A549 (cell line): ENCODE measurements around the gene BANP. TPM values are rescaled to one million over a fixed set of nuclear protein-coding genes. Genes with fewer than 3 reads are reported as not detected.
"Not testable (repeated sequence)": the region's sequence is repeated elsewhere in the genome, so short reads cannot be mapped to it uniquely, and the experiment has no call there.

Experiments
- ATAC-seq, 2 experiments: fragments of 200-7000 bp in 1 of 2; fragments of >200 bp in 1 of 2; cut with Nextera tagmentation in 1 of 2; cut with Tn5 transposase in 1 of 2; 3 replicates each; pipeline versions ENCODE4 v1.8.0 to v1.9.1; 2018 to 2020; ENCODE audit warnings: mild to moderate bottlenecking in 1 of 2, moderate library complexity in 1 of 2
- CTCF ChIA-PET: fragments of 300-600 bp; sonication (Branson Sonifier 250); formaldehyde crosslinking; extraction: SDS; loops from one replicate; lab custom pipeline; 2021; ENCODE audit warnings: antibody characterized with exemption, inconsistent platforms; lab: Yijun Ruan, JAX
- POLR2A ChIA-PET: fragments of 350-600 bp; formaldehyde crosslinking; extraction: SDS; loops from one replicate; lab custom pipeline; 2021; ENCODE audit warnings: antibody characterized with exemption, inconsistent platforms; lab: Yijun Ruan, JAX
- DNase-seq, 2 experiments: peaks; one replicate each; pipeline versions ENCODE4 v3.0.0 to v3.0.0-alpha.2; 2011 to 2016; ENCODE audit warnings: low read depth in 1 of 2, low spot score in 1 of 2
- FAIRE-seq: peaks from 2 replicates; lab custom pipeline; 2011; peaks lifted over from hg19 to GRCh38; lab: Jason Lieb, UNC
- H3K27ac ChIP-seq, 2 experiments: fragments of >200 bp; sonication (Bioruptor Twin); formaldehyde crosslinking; 3 replicates each; pipeline ENCODE4 v1.5.1; 2016 to 2017
- H3K4me1 ChIP-seq: fragments of >200 bp; sonication (Bioruptor Twin); formaldehyde crosslinking; 3 replicates; pipeline ENCODE4 v1.6.1; 2016
- H3K4me2 ChIP-seq: fragments of >200 bp; sonication (Bioruptor Twin); formaldehyde crosslinking; 3 replicates; pipeline ENCODE4 v1.6.1; 2016
- H3K4me3 ChIP-seq: fragments of >200 bp; sonication (Bioruptor Twin); formaldehyde crosslinking; 3 replicates; pipeline ENCODE4 v1.5.1; 2016
- H3K9me3 ChIP-seq: fragments of >200 bp; sonication (Bioruptor Twin); formaldehyde crosslinking; 3 replicates; pipeline ENCODE4 v1.6.1; 2016
- CBX2 ChIP-seq: fragments of 200-600 bp; sonication (generic); IDR thresholded peaks from 2 replicates; pipeline ENCODE4 v1.6.1; 2016; ENCODE audit warnings: low read depth, mild to moderate bottlenecking, borderline replicate concordance
- CHD2 ChIP-seq: fragments of 150-350 bp; IDR thresholded peaks from 2 replicates; pipeline ENCODE4 v1.6.1; 2014; ENCODE audit warnings: low read length; ENCODE audit not compliant: partially characterized antibody
- EHF ChIP-seq: fragments of 250-450 bp; sonication (Bioruptor Pico); IDR thresholded peaks from 2 replicates; pipeline ENCODE4 v1.5.0; 2020; ENCODE audit warnings: mild to moderate bottlenecking
- ESRRA ChIP-seq: fragments of 150-350 bp; IDR thresholded peaks from 2 replicates; pipeline ENCODE4 v1.6.1; 2014; ENCODE audit warnings: mild to moderate bottlenecking, low read length, borderline replicate concordance
- GATA3 ChIP-seq: IDR thresholded peaks from 2 replicates; pipeline ENCODE4 v1.6.1; 2012; ENCODE audit warnings: borderline replicate concordance
- HOXA7 ChIP-seq: fragments of 250-450 bp; sonication (Bioruptor Pico); IDR thresholded peaks from 2 replicates; pipeline ENCODE4 v1.5.0; 2020; ENCODE audit warnings: mild to moderate bottlenecking, moderate library complexity
- MAFK ChIP-seq: fragments of 450-650 bp; IDR thresholded peaks from 2 replicates; pipeline ENCODE4 v1.6.1; 2014; ENCODE audit not compliant: partially characterized antibody
- NPAS2 ChIP-seq: fragments of 250-450 bp; sonication (Bioruptor Pico); IDR thresholded peaks from 2 replicates; pipeline ENCODE4 v1.8.0; 2022; ENCODE audit warnings: mild to moderate bottlenecking, moderate library complexity, borderline replicate concordance
- NR3C1 ChIP-seq: fragments of >200 bp; sonication (Bioruptor Twin); formaldehyde crosslinking; IDR thresholded peaks from 3 replicates; pipeline ENCODE4 v1.6.1; 2017
- RCOR1 ChIP-seq: fragments of 150-350 bp; IDR thresholded peaks from 2 replicates; pipeline ENCODE4 v1.6.1; 2014; ENCODE audit warnings: antibody characterized with exemption, low read length, low read depth
- RFX5 ChIP-seq: fragments of 450-650 bp; IDR thresholded peaks from 2 replicates; pipeline ENCODE4 v1.7.1; 2014; ENCODE audit warnings: antibody characterized with exemption, mild to moderate bottlenecking, moderate library complexity
- SMC3 ChIP-seq: fragments of >200 bp; sonication (Bioruptor Twin); formaldehyde crosslinking; IDR thresholded peaks from 3 replicates; pipeline ENCODE4 v1.6.1; 2018; ENCODE audit warnings: inconsistent platforms
- SREBF2 ChIP-seq: fragments of 450-650 bp; IDR thresholded peaks from 2 replicates; pipeline ENCODE4 v1.6.1; 2014; ENCODE audit warnings: mild to moderate bottlenecking, moderate library complexity
- TP53 ChIP-seq: fragments of 250-450 bp; sonication (Bioruptor Pico); IDR thresholded peaks from 2 replicates; pipeline ENCODE4 v1.5.0; 2021; ENCODE audit warnings: mild to moderate bottlenecking, moderate library complexity
- ZSCAN20 ChIP-seq: fragments of 250-450 bp; sonication (Bioruptor Pico); IDR thresholded peaks from 2 replicates; pipeline ENCODE4 v1.8.0; 2022; ENCODE audit warnings: mild to moderate bottlenecking, moderate library complexity
- WGBS: methylation state at CpG from one replicate; pipeline ENCODE4 v1.1.6; 2017; ENCODE audit errors: missing lambda C conversion rate; 5-methylcytosine and 5-hydroxymethylcytosine counted together
- polyA plus RNA-seq, 4 experiments: library from polyadenylated mRNA; depleted of rRNA in 3 of 4; stranded (reverse); fragments of >200 nt; fragmentation: RNase III in 1 of 4; extraction: RNeasy Plus Mini Kit Qiagen cat#74134 plus additional on column Dnase treatment in 1 of 4; gene quantifications; 2 replicates in 3 of 4; 3 replicates in 1 of 4; pipeline ENCODE4 v1.2.3, GENCODE V29; 2011 to 2017
- TF ChIP-seq, protein P1 (sequence below): fragments of >200 bp; sonication (Bioruptor Twin); formaldehyde crosslinking; IDR thresholded peaks from 3 replicates; pipeline ENCODE4 v1.6.1; 2016

BANP gene
- polyA plus RNA-seq, 2 of the 4 experiments (the other 2 are of a cell fraction): 17.1 to 17.2 TPM

DNA sequence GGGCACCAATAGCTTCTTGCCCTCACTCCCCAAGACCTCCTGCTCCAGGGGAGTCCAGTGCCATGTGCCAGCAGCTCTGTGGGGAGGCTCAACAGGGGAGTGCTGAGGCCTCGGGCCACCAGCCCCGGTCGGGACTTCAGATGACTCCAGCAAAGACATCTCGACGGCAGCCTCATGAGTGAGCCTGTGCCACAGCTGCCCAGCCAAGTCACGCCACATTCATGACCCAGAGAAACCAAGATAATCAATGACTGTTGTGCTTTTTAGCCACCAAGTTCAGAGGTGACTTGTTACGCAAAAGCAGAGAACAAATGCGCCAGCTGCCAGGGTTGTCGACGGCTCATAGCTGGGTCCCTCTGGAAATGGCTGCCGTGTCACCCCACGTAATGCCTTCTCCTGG lies 157.5 kb downstream of the BANP start:
- Histone ChIP-seq H3K4me3 (no peak overlapping the region), H3K27ac (no peak overlapping the region), H3K4me1 (no peaks in the 10 kb centered on the region), H3K9me3 (no peaks in the 10 kb centered on the region), H3K4me2 (no peak overlapping the region)
- FAIRE-seq (no peak), ATAC-seq (no peak), DNase-seq (no peak)
- TF ChIP-seq MAFK (no peak), RFX5 (no peak), CHD2 (no peak), EHF (CRISPR knock-in tag) (no peak), GATA3 (no peak), ZSCAN20 (no peak), ESRRA (no peak), NPAS2 (no peak), CBX2 (no peak), TP53 (no peak), NR3C1 (no peak), SMC3 (no peak), SREBF2 (no peak), RCOR1 (no peak), HOXA7 (CRISPR knock-in tag) (no peak)
- TF ChIP-seq, protein P1, sequence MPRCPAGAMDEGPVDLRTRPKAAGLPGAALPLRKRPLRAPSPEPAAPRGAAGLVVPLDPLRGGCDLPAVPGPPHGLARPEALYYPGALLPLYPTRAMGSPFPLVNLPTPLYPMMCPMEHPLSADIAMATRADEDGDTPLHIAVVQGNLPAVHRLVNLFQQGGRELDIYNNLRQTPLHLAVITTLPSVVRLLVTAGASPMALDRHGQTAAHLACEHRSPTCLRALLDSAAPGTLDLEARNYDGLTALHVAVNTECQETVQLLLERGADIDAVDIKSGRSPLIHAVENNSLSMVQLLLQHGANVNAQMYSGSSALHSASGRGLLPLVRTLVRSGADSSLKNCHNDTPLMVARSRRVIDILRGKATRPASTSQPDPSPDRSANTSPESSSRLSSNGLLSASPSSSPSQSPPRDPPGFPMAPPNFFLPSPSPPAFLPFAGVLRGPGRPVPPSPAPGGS: no peak
- 91% methylated on average over 12 of the region's 12 CpGs for WGBS
- ChIA-PET POLR2A (no interaction called here), CTCF (no interaction called here)

- H3K4me1 ChIP-seq, CTCF ChIA-PET, H3K4me2 ChIP-seq, H3K9me3 ChIP-seq, DNase-seq, ATAC-seq, FAIRE-seq, H3K4me3 ChIP-seq, POLR2A ChIA-PET: not testable (repeated sequence)
- 84% methylated on average over 24 of the region's 28 CpGs for WGBS
- H3K27ac ChIP-seq: peak overlapping the region in 1 of 2 experiments; percentile 43; a peak in 2 of 6 replicates
These were observed 158.7 kb downstream of the BANP start for GRCh38 chr16:88109726-88110621.

- FAIRE-seq, POLR2A ChIA-PET, CTCF ChIA-PET, H3K4me2 ChIP-seq, DNase-seq, H3K4me3 ChIP-seq, H3K27ac ChIP-seq, ATAC-seq, H3K9me3 ChIP-seq, H3K4me1 ChIP-seq: not testable (repeated sequence)
- WGBS: 96% methylated on average over 12 of the region's 21 CpGs
These were observed 159.8 kb downstream of the BANP start for GRCh38 chr16:88110875-88111494.

- CTCF ChIA-PET, H3K4me3 ChIP-seq, ATAC-seq, DNase-seq, H3K9me3 ChIP-seq, H3K27ac ChIP-seq, H3K4me1 ChIP-seq, POLR2A ChIA-PET, FAIRE-seq, H3K4me2 ChIP-seq: not testable (repeated sequence)
- whole genome bisulfite sequencing: 81% methylated on average over 13 of the region's 13 CpGs
These were observed 160.7 kb downstream of the BANP start for GRCh38 chr16:88111976-88112375.
